Naive thymus-derived CD4-positive, alpha-beta T cell (primary cell): ENCODE measurements around the gene UBAP1L. TPM values are rescaled to one million over a fixed set of nuclear protein-coding genes. Genes with fewer than 3 reads are reported as not detected.

Experiments
- ATAC-seq: fragments of 150-1000 bp; cut with Tn5 transposase; 2 replicates; pipeline ENCODE4 v1.10.0; 2021; ENCODE audit warnings: mild to moderate bottlenecking, moderate library complexity
- CTCF ChIA-PET: fragments of 350-600 bp; sonication (Branson Sonifier 250); formaldehyde crosslinking; loops from one replicate; lab custom pipeline; 2021; ENCODE audit warnings: antibody characterized with exemption; lab: Charles Lee
- POLR2A ChIA-PET: fragments of 350-600 bp; sonication (Branson Sonifier 250); formaldehyde crosslinking; loops from one replicate; lab custom pipeline; 2021; ENCODE audit warnings: antibody characterized with exemption, inconsistent platforms; lab: Charles Lee
- DNase-seq, 9 donors: peaks; one replicate each; pipeline versions ENCODE4 v3.0.0 to v3.0.0-alpha.2; 2020 to 2022; ENCODE audit warnings: mixed read lengths in 1 of 9
- H3K27ac ChIP-seq: one replicate; pipeline ENCODE4 v1.7.0; 2013; ENCODE audit warnings: mild to moderate bottlenecking, low read depth, low read length, moderate library complexity
- H3K27me3 ChIP-seq, 2 donors: one replicate each; pipeline ENCODE4 v1.7.0; 2013; ENCODE audit warnings: low read length in 2 of 2, mild to moderate bottlenecking in 2 of 2, moderate library complexity in 2 of 2; ENCODE audit not compliant: control insufficient read depth in 2 of 2, insufficient read depth in 2 of 2
- H3K36me3 ChIP-seq, 3 experiments: 1 replicate in 2 of 3; 2 replicates in 1 of 3; pipeline ENCODE4 v1.7.0; 2013; ENCODE audit warnings: low read length in 3 of 3, mild to moderate bottlenecking in 3 of 3, moderate library complexity in 1 of 3; ENCODE audit not compliant: insufficient read depth in 3 of 3, control insufficient read depth in 2 of 3
- H3K4me1 ChIP-seq, 2 donors: one replicate each; pipeline ENCODE4 v1.7.0; 2013; ENCODE audit warnings: low read length in 2 of 2, mild to moderate bottlenecking in 2 of 2, moderate library complexity in 1 of 2; ENCODE audit not compliant: control insufficient read depth in 2 of 2, insufficient read depth in 2 of 2
- H3K4me3 ChIP-seq: 2 replicates; pipeline ENCODE4 v1.7.0; 2013; ENCODE audit warnings: mild to moderate bottlenecking, low read length
- H3K9me3 ChIP-seq, 3 experiments: 1 replicate in 2 of 3; 2 replicates in 1 of 3; pipeline ENCODE4 v1.7.0; 2013; ENCODE audit warnings: low read length in 3 of 3; ENCODE audit not compliant: control insufficient read depth in 2 of 3
- H3K27ac Mint-ChIP-seq, 9 donors: one replicate each; pipeline ENCODE4 v1.8.0; 2020 to 2022; ENCODE audit warnings: mixed read lengths in 9 of 9, mild to moderate bottlenecking in 8 of 9, moderate library complexity in 5 of 9, inconsistent platforms in 2 of 9
- H3K27me3 Mint-ChIP-seq, 5 donors: one replicate each; pipeline ENCODE4 v1.8.0; 2021 to 2022; ENCODE audit warnings: mixed read lengths in 5 of 5, mild to moderate bottlenecking in 1 of 5
- H3K36me3 Mint-ChIP-seq, 5 donors: one replicate each; pipeline ENCODE4 v1.8.0; 2020 to 2022; ENCODE audit warnings: mixed read lengths in 5 of 5, mild to moderate bottlenecking in 3 of 5, inconsistent platforms in 1 of 5
- H3K4me1 Mint-ChIP-seq, 7 donors: one replicate each; pipeline ENCODE4 v1.8.0; 2020 to 2022; ENCODE audit warnings: mixed read lengths in 7 of 7, mild to moderate bottlenecking in 3 of 7, inconsistent platforms in 1 of 7
- H3K4me3 Mint-ChIP-seq, 10 donors: one replicate each; pipeline ENCODE4 v1.8.0; 2020 to 2022; ENCODE audit warnings: mild to moderate bottlenecking in 10 of 10, mixed read lengths in 10 of 10, moderate library complexity in 6 of 10, inconsistent platforms in 2 of 10
- H3K9me3 Mint-ChIP-seq, 11 donors: one replicate each; pipeline ENCODE4 v1.8.0; 2020 to 2022; ENCODE audit warnings: mixed read lengths in 11 of 11, mild to moderate bottlenecking in 4 of 11, inconsistent platforms in 1 of 11, moderate library complexity in 1 of 11
- intact Hi-C, 2 donors: fragments of 100-400 bp; cut with micrococcal nuclease; formaldehyde crosslinking; loops; one replicate each; pipeline ENCODE4 v1.15.1; 2023
- polyA plus RNA-seq, 2 donors: library from polyadenylated mRNA; unstranded; fragments of 300-500 nt; fragmentation: Illumina TruSeq; gene quantifications; one replicate each; pipeline ENCODE4 v1.2.3, GENCODE V29; 2021
- total RNA-seq, 6 experiments: library from RNA in 5 of 6; stranded (reverse) in 5 of 6; gene quantifications; 1 replicate in 5 of 6; 2 replicates in 1 of 6; pipeline ENCODE4 v1.2.3 and lab custom pipeline; 2021 to 2026

Gene UBAP1L
- total and polyA plus RNA-seq, 7 experiments from 2014 or later: 0.09 to 17.1 (median 12.1) TPM

GRCh38 chr15:65069179-65069578 is 45.8 kb downstream of the UBAP1L start:
- Histone ChIP-seq H3K27me3 (peaks cover 0 to 3% of the 10 kb centered on the region in 2 donors), H3K27ac (no peak overlapping the region), H3K9me3 (no peaks in the 10 kb centered on the region), H3K4me1 (no peaks in the 10 kb centered on the region), H3K36me3 (no peaks in the 10 kb centered on the region), H3K4me3 (no peak overlapping the region)
- intact Hi-C loops: no loop called here
- ChIA-PET POLR2A (no interaction called here), CTCF (interaction anchor here (0.7 kb wide), 1 partner anchor 8 kb away, joined by 3 read pairs; no protein-coding TSS in a partner anchor)
- no peak for ATAC-seq
- Mint-ChIP-seq H3K27ac (no peak overlapping the region), H3K27me3 (peaks cover 27 to 52% (median 33%) of the 10 kb centered on the region in 5 donors), H3K9me3 (no peaks in the 10 kb centered on the region), H3K4me1 (peaks cover 0 to 13% (median 8%) of the 10 kb centered on the region in 7 donors), H3K36me3 (no peaks in the 10 kb centered on the region), H3K4me3 (no peak overlapping the region)
- DNase-seq: no peak

- Histone ChIP-seq H3K4me3 (no peak overlapping the region), H3K27me3 (peaks cover 0 to 3% of the 10 kb centered on the region in 2 donors), H3K36me3 (no peaks in the 10 kb centered on the region), H3K9me3 (no peaks in the 10 kb centered on the region), H3K27ac (no peak overlapping the region), H3K4me1 (no peaks in the 10 kb centered on the region)
- Mint-ChIP-seq H3K4me1 (peaks cover 0 to 13% (median 8%) of the 10 kb centered on the region in 7 donors), H3K27ac (no peak overlapping the region), H3K9me3 (no peaks in the 10 kb centered on the region), H3K4me3 (peak overlapping the region in 8 of 10 donors; percentile 15 to 69 (median 40)), H3K27me3 (peaks cover 32 to 59% (median 33%) of the 10 kb centered on the region in 5 donors), H3K36me3 (no peaks in the 10 kb centered on the region)
- ChIA-PET CTCF (no interaction called here), POLR2A (no interaction called here)
- ATAC-seq (no peak), DNase-seq (no peak)
- intact Hi-C loops: no loop called here
These were observed 46.6 kb downstream of the UBAP1L start for GRCh38 chr15:65068403-65068788.

GRCh38 chr15:65067645-65068402 is 47.2 kb downstream of the UBAP1L start, which contains the start of gene RASL12:
RASL12 (minus strand) TSS chr15:65067991; CDS start chr15:65067835, 156 bp downstream.
- intact Hi-C loops: no loop called here
- DNase-seq (no peak), ATAC-seq (no peak)
- Mint-ChIP-seq H3K4me3 (peak within 1 kb of the TSS; percentile 15 to 70 (median 40)), H3K27ac (no peak within 1 kb of the TSS), H3K4me1 (peaks cover 0 to 13% (median 8%) of the 10 kb centered on the region in 7 donors), H3K36me3 (no peaks in the 10 kb centered on the region), H3K9me3 (no peaks in the 10 kb centered on the region), H3K27me3 (peaks cover 33 to 60% (median 37%) of the 10 kb centered on the region in 5 donors)
- Histone ChIP-seq H3K9me3 (no peaks in the 10 kb centered on the region), H3K4me3 (no peak within 1 kb of the TSS), H3K36me3 (no peaks in the 10 kb centered on the region), H3K27ac (no peak within 1 kb of the TSS), H3K27me3 (peaks cover 0 to 3% of the 10 kb centered on the region in 2 donors), H3K4me1 (no peaks in the 10 kb centered on the region)
- POLR2A ChIA-PET: no interaction called here
- CTCF ChIA-PET: no interaction called here

DNA sequence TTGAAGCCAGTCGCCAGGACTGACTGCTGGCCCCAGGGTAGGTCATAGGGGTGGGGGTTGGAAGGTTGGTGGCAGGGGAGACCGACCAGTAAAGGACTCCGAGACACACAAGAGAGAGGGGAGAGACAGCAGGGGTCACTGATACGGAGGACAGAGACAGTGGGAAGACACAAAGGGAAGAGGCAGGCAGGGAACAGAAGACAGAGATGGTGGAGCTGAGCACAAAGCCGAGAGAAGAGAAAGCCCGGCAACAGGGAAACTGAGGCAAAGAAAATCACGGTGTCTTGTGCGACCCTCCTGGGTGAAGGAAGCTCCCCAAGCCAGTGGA is 47.7 kb downstream of the UBAP1L start:
- POLR2A ChIA-PET: no interaction called here
- peaks cover 33 to 62% (median 37%) of the 10 kb centered on the region in 5 donors for H3K27me3 Mint-ChIP-seq
- H3K9me3 ChIP-seq: no peaks in the 10 kb centered on the region

DNA sequence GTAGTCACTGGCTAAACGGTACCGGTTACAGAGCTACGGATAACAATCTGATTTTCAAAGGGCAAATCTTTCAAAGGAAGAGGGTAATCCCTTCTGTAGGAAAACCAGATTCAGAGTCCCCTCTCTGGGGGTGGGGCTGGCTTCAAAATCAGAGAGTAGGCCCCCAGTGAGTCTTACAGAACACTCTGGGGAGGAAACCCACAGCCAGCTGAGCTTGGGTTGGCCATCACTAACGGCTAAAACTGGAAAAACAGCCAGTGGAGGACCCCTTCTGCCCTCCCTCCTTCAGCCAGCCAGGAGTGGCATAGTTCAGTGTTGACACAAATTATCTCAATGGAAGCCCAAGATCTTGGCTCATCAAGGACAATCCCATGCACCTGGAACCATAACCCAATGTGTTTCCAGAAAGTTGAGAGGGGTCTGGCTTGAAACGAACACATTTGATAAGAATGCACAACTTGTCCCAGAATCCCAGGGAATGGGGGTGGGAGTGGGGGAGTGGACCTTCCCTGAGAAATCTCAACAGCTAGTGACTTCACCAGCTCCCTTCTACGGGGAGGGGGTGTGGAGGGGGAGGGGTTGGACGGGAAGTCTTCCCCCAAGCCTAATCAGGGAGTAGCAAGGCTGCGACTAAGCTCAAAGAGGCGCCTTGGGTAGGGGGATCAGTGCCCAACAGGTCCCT is 48.2 kb downstream of the UBAP1L start:
- ChIA-PET POLR2A (interaction anchor here (0.6 kb wide), 1 partner anchor 239 kb away, joined by 3 read pairs; no protein-coding TSS in a partner anchor), CTCF (interaction anchor here (0.7 kb wide), 1 partner anchor 33 kb away, joined by 3 read pairs; no protein-coding TSS in a partner anchor)
- no peak overlapping the region for H3K27ac Mint-ChIP-seq
- H3K4me3 Mint-ChIP-seq: peak overlapping the region in 5 of 10 donors; percentile 13 to 70 (median 49)
- H3K4me3 ChIP-seq: no peak overlapping the region
- no peaks in the 10 kb centered on the region for H3K4me1 ChIP-seq
- H3K9me3 Mint-ChIP-seq: no peaks in the 10 kb centered on the region
- H3K27me3 ChIP-seq: peaks cover 0 to 3% of the 10 kb centered on the region in 2 donors
- no peaks in the 10 kb centered on the region for H3K36me3 Mint-ChIP-seq
- peaks cover 33 to 62% (median 37%) of the 10 kb centered on the region in 5 donors for H3K27me3 Mint-ChIP-seq
- peaks cover 0 to 13% (median 8%) of the 10 kb centered on the region in 7 donors for H3K4me1 Mint-ChIP-seq
- H3K36me3 ChIP-seq: no peaks in the 10 kb centered on the region
- ATAC-seq: no peak
- no peak overlapping the region for H3K27ac ChIP-seq
- no peaks in the 10 kb centered on the region for H3K9me3 ChIP-seq
- DNase-seq: no peak
- intact Hi-C loops: no loop called here

More for the DNA sequence above, 47.7 kb downstream of the UBAP1L start:
- ATAC-seq (no peak), DNase-seq (no peak)
- no peak overlapping the region for H3K27ac ChIP-seq
- peak overlapping the region in 6 of 10 donors; percentile 13 to 70 (median 47) for H3K4me3 Mint-ChIP-seq
- H3K36me3 Mint-ChIP-seq: no peaks in the 10 kb centered on the region
- H3K27me3 ChIP-seq: peaks cover 0 to 3% of the 10 kb centered on the region in 2 donors
- no peak overlapping the region for H3K4me3 ChIP-seq
- no peaks in the 10 kb centered on the region for H3K36me3 ChIP-seq
- H3K4me1 Mint-ChIP-seq: peaks cover 0 to 13% (median 8%) of the 10 kb centered on the region in 7 donors
- H3K9me3 Mint-ChIP-seq: no peaks in the 10 kb centered on the region
- H3K4me1 ChIP-seq: no peaks in the 10 kb centered on the region
- intact Hi-C loops: no loop called here
- no peak overlapping the region for H3K27ac Mint-ChIP-seq
- CTCF ChIA-PET: no interaction called here

DNA sequence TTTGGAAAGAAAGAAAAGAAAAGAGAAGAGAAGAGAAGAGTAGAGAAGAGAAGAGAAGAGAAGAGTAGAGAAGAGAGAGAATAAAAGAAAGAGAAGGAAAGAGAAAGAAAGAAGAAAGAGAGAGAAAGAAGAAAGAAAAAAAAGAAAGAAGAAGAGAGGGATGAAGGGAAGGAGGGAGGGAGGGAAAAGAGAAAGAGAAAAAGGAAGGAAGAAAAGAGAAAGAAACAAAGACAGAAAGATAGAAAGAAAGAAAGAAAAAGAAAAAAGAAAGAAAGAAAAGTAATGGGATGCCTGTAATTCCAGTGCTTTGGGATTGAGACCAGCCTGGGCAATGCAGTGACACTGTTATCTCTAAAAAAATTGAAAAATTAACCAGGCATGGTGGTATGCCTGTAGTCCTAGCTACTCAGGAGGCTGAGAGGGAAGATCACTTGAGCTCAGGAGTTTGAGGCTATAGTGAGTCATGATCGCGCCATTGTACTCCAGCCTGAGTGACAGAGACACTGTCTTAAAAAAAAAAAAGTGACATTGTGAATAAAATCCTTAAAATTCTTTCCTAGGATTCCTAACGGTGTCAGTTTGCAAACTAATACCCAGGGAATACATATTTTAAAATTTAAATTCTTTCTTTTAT is 48.9 kb downstream of the UBAP1L start:
- ChIA-PET POLR2A (interaction anchor here (0.6 kb wide), 1 partner anchor 240 kb away, joined by 3 read pairs; no protein-coding TSS in a partner anchor), CTCF (interaction anchor here (0.7 kb wide), 1 partner anchor 32 kb away, joined by 3 read pairs; no protein-coding TSS in a partner anchor)
- Mint-ChIP-seq H3K4me3 (peak overlapping the region in 1 of 10 donors; percentile 13), H3K27ac (no peak overlapping the region), H3K36me3 (no peaks in the 10 kb centered on the region), H3K4me1 (peaks cover 0 to 13% (median 8%) of the 10 kb centered on the region in 7 donors), H3K9me3 (no peaks in the 10 kb centered on the region), H3K27me3 (peaks cover 33 to 62% (median 37%) of the 10 kb centered on the region in 5 donors)
- Histone ChIP-seq H3K27me3 (peaks cover 0 to 3% of the 10 kb centered on the region in 2 donors), H3K27ac (no peak overlapping the region), H3K9me3 (no peaks in the 10 kb centered on the region), H3K4me3 (no peak overlapping the region), H3K4me1 (no peaks in the 10 kb centered on the region), H3K36me3 (no peaks in the 10 kb centered on the region)
- ATAC-seq (no peak), DNase-seq (no peak)
- intact Hi-C loops: no loop called here
